GM13977 (cell line): ENCODE results near the gene CERKL.

ENCODE experiments used
- DNase-seq: peaks from one replicate; pipeline ENCODE4 v3.0.0; 2012; ENCODE audit warnings: low spot score
- CTCF ChIP-seq: IDR thresholded peaks from 2 replicates; pipeline ENCODE4 v1.5.1; 2012; ENCODE audit warnings: mild to moderate bottlenecking, control low read depth; ENCODE audit not compliant: insufficient read depth; ENCODE audit errors: extremely low read depth, missing control alignments
- in situ Hi-C: fragments of 300-500 bp; cut with MboI; formaldehyde crosslinking; loops from one replicate; pipeline ENCODE4 v1.12.0; 2022; ENCODE audit warnings: low sequenced_read_pairs, low pct_unique_long_range_greater_than_20kb, mixed read lengths, inconsistent platforms; ENCODE audit not compliant: unreplicated experiment

Gene CERKL

GRCh38 chr2:181677912-181678586 is 21.1 kb upstream of the CERKL start:
- no peak for TF ChIP-seq CTCF
- peak; percentile 60 for DNase-seq
- in situ Hi-C loops, result no loop called here

- in situ Hi-C loops, result no loop called here
- TF ChIP-seq CTCF, result no peak
- no peak for DNase-seq
Measured at GRCh38 chr2:181675254-181675653, 18.3 kb upstream of the CERKL start.

GRCh38 chr2:181674461-181674860 is 17.6 kb upstream of the CERKL start:
- no peak for TF ChIP-seq CTCF
- in situ Hi-C loops, result no loop called here
- DNase-seq, result no peak

- no peak for TF ChIP-seq CTCF
- DNase-seq, result no peak
- in situ Hi-C loops, result no loop called here
Measured at GRCh38 chr2:181673173-181673572, 16.3 kb upstream of the CERKL start.

- TF ChIP-seq CTCF, result no peak
- in situ Hi-C loops, result no loop called here
- DNase-seq, result no peak
Measured at GRCh38 chr2:181672255-181673008, 15.5 kb upstream of the CERKL start.

- TF ChIP-seq CTCF, result no peak
- in situ Hi-C loops, result no loop called here
Measured at GRCh38 chr2:181670632-181671031, 13.7 kb upstream of the CERKL start.

More at GRCh38 chr2:181670632-181671031, 13.7 kb upstream of the CERKL start:
- DNase-seq, result no peak
